Stomach (tissue), 4 donors: ENCODE data around the gene PPP1R14B.

Experiments
- POLR2AphosphoS5 ChIP-seq, 3 donors: sonication (generic); formaldehyde crosslinking; IDR thresholded peaks; one replicate each; pipeline ENCODE4 v1.6.1; 2016; ENCODE audit warnings: antibody characterized with exemption in 3 of 3
- TF ChIP-seq, protein P1 (sequence below), 7 experiments: fragments of 450-650 bp in 4 of 7; fragments of 200-600 bp in 3 of 7; sonication (generic) in 3 of 7; IDR thresholded peaks; one replicate each; pipeline ENCODE4 v1.5.1; 2016 to 2019; ENCODE audit warnings: antibody characterized with exemption in 7 of 7, control low read depth in 2 of 7, mild to moderate bottlenecking in 1 of 7

DNA sequence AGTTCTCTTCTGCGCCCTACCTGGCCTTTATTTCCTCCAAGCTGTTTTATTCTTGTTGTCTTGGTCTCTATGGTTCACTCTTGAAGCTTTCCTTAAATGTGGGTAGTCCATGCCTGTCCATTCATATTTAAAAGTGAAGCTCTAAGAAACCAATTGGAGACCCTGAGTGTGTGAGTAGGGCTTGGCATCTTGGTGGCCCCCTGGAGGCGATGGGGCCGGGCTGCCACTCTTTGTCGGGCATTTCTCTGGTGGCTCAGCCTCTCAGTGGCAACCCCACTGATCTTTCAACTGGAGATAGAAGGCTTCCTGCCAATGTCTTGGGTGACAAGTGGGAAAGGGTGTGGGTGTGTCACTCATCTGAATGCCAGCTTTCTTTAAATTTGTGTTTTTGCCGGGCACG, 29.9 kb downstream of the PPP1R14B start:
- TF ChIP-seq, protein P1, sequence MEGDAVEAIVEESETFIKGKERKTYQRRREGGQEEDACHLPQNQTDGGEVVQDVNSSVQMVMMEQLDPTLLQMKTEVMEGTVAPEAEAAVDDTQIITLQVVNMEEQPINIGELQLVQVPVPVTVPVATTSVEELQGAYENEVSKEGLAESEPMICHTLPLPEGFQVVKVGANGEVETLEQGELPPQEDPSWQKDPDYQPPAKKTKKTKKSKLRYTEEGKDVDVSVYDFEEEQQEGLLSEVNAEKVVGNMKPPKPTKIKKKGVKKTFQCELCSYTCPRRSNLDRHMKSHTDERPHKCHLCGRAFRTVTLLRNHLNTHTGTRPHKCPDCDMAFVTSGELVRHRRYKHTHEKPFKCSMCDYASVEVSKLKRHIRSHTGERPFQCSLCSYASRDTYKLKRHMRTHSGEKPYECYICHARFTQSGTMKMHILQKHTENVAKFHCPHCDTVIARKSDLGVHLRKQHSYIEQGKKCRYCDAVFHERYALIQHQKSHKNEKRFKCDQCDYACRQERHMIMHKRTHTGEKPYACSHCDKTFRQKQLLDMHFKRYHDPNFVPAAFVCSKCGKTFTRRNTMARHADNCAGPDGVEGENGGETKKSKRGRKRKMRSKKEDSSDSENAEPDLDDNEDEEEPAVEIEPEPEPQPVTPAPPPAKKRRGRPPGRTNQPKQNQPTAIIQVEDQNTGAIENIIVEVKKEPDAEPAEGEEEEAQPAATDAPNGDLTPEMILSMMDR (IDR thresholded peaks at IDR 0.05) = no peak
- TF ChIP-seq POLR2AphosphoS5 (IDR thresholded peaks at IDR 0.05) = no peak
